Measurements from ENCODE around the gene C3orf49.

The C3orf49 gene

GRCh38 chr3:63798949-63799348, 20.1 kb upstream of the C3orf49 start:
- no peak for DNase-seq (ENCODE audit: extremely low spot score)
- TF ChIP-seq L3MBTL2 (conservative IDR thresholded peaks at IDR 0.05) = no peak
- TF ChIP-seq PKNOX1 (IDR thresholded peaks at IDR 0.05) = no peak
- no peak for TF ChIP-seq LEF1 (IDR thresholded peaks at IDR 0.05; ENCODE audit: borderline replicate concordance)
- TF ChIP-seq FOXK2 (IDR thresholded peaks at IDR 0.05) = no peak
- TF ChIP-seq BHLHE40 (IDR thresholded peaks at IDR 0.05; ENCODE audit: borderline replicate concordance) = no peak
- TF ChIP-seq SUZ12 (IDR thresholded peaks at IDR 0.05) = no peak
- TF ChIP-seq CTBP1 (IDR thresholded peaks at IDR 0.05; ENCODE audit: borderline replicate concordance) = no peak
- TF ChIP-seq NFRKB (IDR thresholded peaks at IDR 0.05) = no peak
- no peak for TF ChIP-seq HDGF (IDR thresholded peaks at IDR 0.05; ENCODE audit: borderline replicate concordance)
- TF ChIP-seq ARNT (IDR thresholded peaks at IDR 0.05) = no peak
- no peak for TF ChIP-seq FOXM1 (IDR thresholded peaks at IDR 0.05; ENCODE audit: borderline replicate concordance)
- no peak for TF ChIP-seq FOXA1 (IDR thresholded peaks at IDR 0.05)
- no peak for TF ChIP-seq ZNF384 (IDR thresholded peaks at IDR 0.05)
- no peak for TF ChIP-seq ELF4 (IDR thresholded peaks at IDR 0.05)
- no peak for TF ChIP-seq TARDBP (IDR thresholded peaks at IDR 0.05)
- TF ChIP-seq SP1 (IDR thresholded peaks at IDR 0.05) = no peak
- ChIA-PET POLR2A (no interaction called here), CTCF (no interaction called here)

GRCh38 chr3:63800097-63800496, 19.0 kb upstream of the C3orf49 start:
- no peak for DNase-seq (ENCODE audit: extremely low spot score)
- no peak for TF ChIP-seq HDGF (IDR thresholded peaks at IDR 0.05; ENCODE audit: borderline replicate concordance)
- no peak for TF ChIP-seq CTBP1 (IDR thresholded peaks at IDR 0.05; ENCODE audit: borderline replicate concordance)
- TF ChIP-seq SP1 (IDR thresholded peaks at IDR 0.05) = no peak
- TF ChIP-seq TARDBP (IDR thresholded peaks at IDR 0.05) = no peak
- no peak for TF ChIP-seq FOXK2 (IDR thresholded peaks at IDR 0.05)
- no peak for TF ChIP-seq NFRKB (IDR thresholded peaks at IDR 0.05)
- TF ChIP-seq L3MBTL2 (conservative IDR thresholded peaks at IDR 0.05) = no peak
- no peak for TF ChIP-seq BHLHE40 (IDR thresholded peaks at IDR 0.05; ENCODE audit: borderline replicate concordance)
- TF ChIP-seq LEF1 (IDR thresholded peaks at IDR 0.05; ENCODE audit: borderline replicate concordance) = no peak
- TF ChIP-seq FOXA1 (IDR thresholded peaks at IDR 0.05) = no peak
- no peak for TF ChIP-seq FOXM1 (IDR thresholded peaks at IDR 0.05; ENCODE audit: borderline replicate concordance)
- no peak for TF ChIP-seq ZNF384 (IDR thresholded peaks at IDR 0.05)
- ChIA-PET POLR2A (no interaction called here), CTCF (no interaction called here)

- POLR2A ChIA-PET = no interaction called here
- CTCF ChIA-PET = no interaction called here
- TF ChIP-seq PKNOX1 (IDR thresholded peaks at IDR 0.05) (no peak), HDGF (IDR thresholded peaks at IDR 0.05; ENCODE audit: borderline replicate concordance) (no peak), SUZ12 (IDR thresholded peaks at IDR 0.05) (no peak), SP1 (IDR thresholded peaks at IDR 0.05) (no peak), ZNF384 (IDR thresholded peaks at IDR 0.05) (no peak), TARDBP (IDR thresholded peaks at IDR 0.05) (no peak), FOXA1 (IDR thresholded peaks at IDR 0.05) (no peak), NFRKB (IDR thresholded peaks at IDR 0.05) (no peak), FOXM1 (IDR thresholded peaks at IDR 0.05; ENCODE audit: borderline replicate concordance) (no peak), ARNT (IDR thresholded peaks at IDR 0.05) (no peak)
- no peak for DNase-seq (ENCODE audit: extremely low spot score)
Observed at GRCh38 chr3:63803911-63804310, 15.2 kb upstream of the C3orf49 start.

GRCh38 chr3:63807961-63808565, 11.0 kb upstream of the C3orf49 start:
- no peak for DNase-seq (ENCODE audit: extremely low spot score)
- TF ChIP-seq FOXM1 (IDR thresholded peaks at IDR 0.05; ENCODE audit: borderline replicate concordance) (no peak), PKNOX1 (IDR thresholded peaks at IDR 0.05) (no peak), ELF4 (IDR thresholded peaks at IDR 0.05) (no peak)
- POLR2A ChIA-PET = no interaction called here
- CTCF ChIA-PET = interaction anchor here (0.8 kb wide), 1 partner anchor 10 kb away, joined by 3 read pairs; no protein-coding TSS in a partner anchor

GRCh38 chr3:63808633-63809032, 10.5 kb upstream of the C3orf49 start:
- POLR2A ChIA-PET = no interaction called here
- no peak for DNase-seq (ENCODE audit: extremely low spot score)
- no peak for TF ChIP-seq FOXM1 (IDR thresholded peaks at IDR 0.05; ENCODE audit: borderline replicate concordance)
- no peak for TF ChIP-seq PKNOX1 (IDR thresholded peaks at IDR 0.05)
- TF ChIP-seq SUZ12 (IDR thresholded peaks at IDR 0.05) = no peak
- no peak for TF ChIP-seq HDGF (IDR thresholded peaks at IDR 0.05; ENCODE audit: borderline replicate concordance)
- no peak for TF ChIP-seq ZNF384 (IDR thresholded peaks at IDR 0.05)
- no peak for TF ChIP-seq LEF1 (IDR thresholded peaks at IDR 0.05; ENCODE audit: borderline replicate concordance)
- TF ChIP-seq CTBP1 (IDR thresholded peaks at IDR 0.05; ENCODE audit: borderline replicate concordance) = no peak
- no peak for TF ChIP-seq ELF4 (IDR thresholded peaks at IDR 0.05)
- TF ChIP-seq SP1 (IDR thresholded peaks at IDR 0.05) = no peak
- TF ChIP-seq NFRKB (IDR thresholded peaks at IDR 0.05) = no peak
- TF ChIP-seq ARNT (IDR thresholded peaks at IDR 0.05) = no peak
- TF ChIP-seq FOXA1 (IDR thresholded peaks at IDR 0.05) = no peak
- CTCF ChIA-PET = interaction anchor here (0.8 kb wide), 1 partner anchor 9 kb away, joined by 3 read pairs; no protein-coding TSS in a partner anchor

- ChIA-PET POLR2A (no interaction called here), CTCF (no interaction called here)
- DNase-seq (ENCODE audit: extremely low spot score) = no peak
- TF ChIP-seq FOXM1 (IDR thresholded peaks at IDR 0.05; ENCODE audit: borderline replicate concordance) (no peak), LEF1 (IDR thresholded peaks at IDR 0.05; ENCODE audit: borderline replicate concordance) (no peak), ELF4 (IDR thresholded peaks at IDR 0.05) (no peak), L3MBTL2 (conservative IDR thresholded peaks at IDR 0.05) (no peak), NFRKB (IDR thresholded peaks at IDR 0.05) (no peak), PKNOX1 (IDR thresholded peaks at IDR 0.05) (no peak), SUZ12 (IDR thresholded peaks at IDR 0.05) (no peak), SP1 (IDR thresholded peaks at IDR 0.05) (no peak), FOXK2 (IDR thresholded peaks at IDR 0.05) (no peak), CTBP1 (IDR thresholded peaks at IDR 0.05; ENCODE audit: borderline replicate concordance) (no peak), BHLHE40 (IDR thresholded peaks at IDR 0.05; ENCODE audit: borderline replicate concordance) (no peak), TARDBP (IDR thresholded peaks at IDR 0.05) (no peak), HDGF (IDR thresholded peaks at IDR 0.05; ENCODE audit: borderline replicate concordance) (no peak), ZNF384 (IDR thresholded peaks at IDR 0.05) (no peak), FOXA1 (IDR thresholded peaks at IDR 0.05) (no peak), ARNT (IDR thresholded peaks at IDR 0.05) (no peak)
Observed at GRCh38 chr3:63809607-63810006, 9.5 kb upstream of the C3orf49 start.
